HCT116 (cell line): ENCODE results near the gene TLX3. TPM values are rescaled to one million over a fixed set of nuclear protein-coding genes. Genes with fewer than 3 reads are reported as not detected.

Source experiments
- ATAC-seq: fragments of 200-7000 bp; cut with Tn5 transposase; 2 replicates; pipeline ENCODE4 v1.9.1; 2020; ENCODE audit warnings: mild to moderate bottlenecking, moderate library complexity
- BruUV-seq: library from RNA; stranded (reverse); fragments of 400-500 nt; replicated peaks from 2 replicates; lab custom pipeline; 2021; lab: Mats Ljungman, UMichigan
- CTCF ChIA-PET: fragments of 300-600 bp; sonication (Branson Sonifier 250); formaldehyde crosslinking; loops from one replicate; lab custom pipeline; 2021; ENCODE audit warnings: antibody characterized with exemption; lab: Charles Lee
- POLR2A ChIA-PET: fragments of 300-600, 350-600 bp; sonication (Branson Sonifier 250); formaldehyde crosslinking; loops from one replicate; lab custom pipeline; 2021; ENCODE audit warnings: antibody characterized with exemption; lab: Charles Lee
- RAD21 ChIA-PET, 2 experiments: fragments of 300-600 bp; sonication (Branson Sonifier 250); formaldehyde crosslinking; loops; one replicate each; lab custom pipeline; 2023; ENCODE audit warnings: low total read pairs in 2 of 2; ENCODE audit not compliant: uncharacterized antibody in 2 of 2, unreplicated experiment in 2 of 2, low non-redundant PET in 1 of 2; lab: Charles Lee
- DNase-seq: peaks from one replicate; pipeline ENCODE4 v3.0.0-alpha.2; 2010; ENCODE audit warnings: low read depth, low spot score
- H2AFZ ChIP-seq: fragments of 200-600 bp; shearing (Covaris generic), sonication (generic); 2 replicates; pipeline ENCODE4 v1.6.1; 2017; ENCODE audit warnings: low read depth, mixed run types, mixed read lengths, antibody characterized with exemption, low read length; ENCODE audit not compliant: poor library complexity, severe bottlenecking
- H3K27ac ChIP-seq: 2 replicates; pipeline ENCODE4 v1.5.1; 2012; ENCODE audit warnings: low read depth, low read length
- H3K27me3 ChIP-seq: fragments of 200-600 bp; sonication (generic); 2 replicates; pipeline ENCODE4 v1.6.1; 2016; ENCODE audit warnings: mixed run types, low read length, mixed read lengths; ENCODE audit not compliant: insufficient read depth
- H3K36me3 ChIP-seq, 2 experiments: fragments of 200-500 bp in 1 of 2; fragments of 200-600 bp in 1 of 2; sonication (Bioruptor generic) in 1 of 2; sonication (generic) in 1 of 2; 2 replicates each; pipeline versions ENCODE4 v1.5.1 to v1.6.1; 2014 to 2016; ENCODE audit warnings: low read length in 2 of 2, inconsistent platforms in 1 of 2, mixed read lengths in 1 of 2, mixed run types in 1 of 2; ENCODE audit not compliant: insufficient read depth in 2 of 2, control insufficient read depth in 1 of 2
- H3K4me1 ChIP-seq, 2 experiments: fragments of 200-600 bp in 1 of 2; sonication (generic) in 1 of 2; 2 replicates each; pipeline versions ENCODE4 v1.5.1 to v1.6.1; 2012 to 2017; ENCODE audit warnings: low read length in 2 of 2, inconsistent platforms in 1 of 2, mild to moderate bottlenecking in 1 of 2, mixed read lengths in 1 of 2, mixed run types in 1 of 2, moderate library complexity in 1 of 2; ENCODE audit not compliant: insufficient read depth in 2 of 2, control insufficient read depth in 1 of 2
- H3K4me2 ChIP-seq: fragments of 200-600 bp; sonication (generic); 2 replicates; pipeline ENCODE4 v1.6.1; 2017; ENCODE audit warnings: mixed run types, low read length, mixed read lengths
- H3K4me3 ChIP-seq, 2 experiments: fragments of 200-600 bp in 1 of 2; sonication (generic) in 1 of 2; replicated peaks in 1 of 2; 2 replicates each; pipeline ENCODE4 v1.5.1; 2011 to 2016; ENCODE audit warnings: low read length in 2 of 2, control low read depth in 1 of 2, low read depth in 1 of 2, mild to moderate bottlenecking in 1 of 2, mixed read lengths in 1 of 2, mixed run types in 1 of 2
- H3K79me2 ChIP-seq: fragments of 200-600 bp; sonication (generic); 2 replicates; pipeline ENCODE4 v1.6.1; 2017; ENCODE audit warnings: mild to moderate bottlenecking, mixed run types, low read length, moderate library complexity, mixed read lengths; ENCODE audit not compliant: insufficient read depth
- H3K9ac ChIP-seq: fragments of 200-600 bp; sonication (generic); 2 replicates; pipeline ENCODE4 v1.6.1; 2016; ENCODE audit warnings: low read length, mixed read lengths
- H3K9me2 ChIP-seq: fragments of 200-600 bp; sonication (generic), shearing (Covaris generic); 2 replicates; pipeline ENCODE4 v1.6.1; 2017; ENCODE audit warnings: mixed run types, mild to moderate bottlenecking, moderate library complexity; ENCODE audit not compliant: insufficient read depth
- H3K9me3 ChIP-seq, 2 experiments: fragments of 200-500 bp in 1 of 2; fragments of 200-600 bp in 1 of 2; sonication (Bioruptor generic) in 1 of 2; sonication (generic) in 1 of 2; 2 replicates each; pipeline ENCODE4 v1.6.1; 2014 to 2017; ENCODE audit warnings: low read length in 2 of 2, mixed read lengths in 2 of 2, inconsistent platforms in 1 of 2, low read depth in 1 of 2, mild to moderate bottlenecking in 1 of 2, mixed run types in 1 of 2, moderate library complexity in 1 of 2; ENCODE audit not compliant: control insufficient read depth in 1 of 2, insufficient read depth in 1 of 2
- H4K20me1 ChIP-seq: fragments of 200-600 bp; sonication (generic), shearing (Covaris generic); 2 replicates; pipeline ENCODE4 v1.6.1; 2017; ENCODE audit warnings: mixed run types, mild to moderate bottlenecking, moderate library complexity; ENCODE audit not compliant: insufficient read depth
- ATF3 ChIP-seq: IDR thresholded peaks from 2 replicates; pipeline ENCODE4 v1.6.1; 2012
- CBX3 ChIP-seq: IDR thresholded peaks from 2 replicates; pipeline ENCODE4 v1.6.1; 2012; ENCODE audit warnings: low read depth
- CEBPB ChIP-seq: IDR thresholded peaks from 2 replicates; pipeline ENCODE4 v1.6.1; 2012; ENCODE audit warnings: low read depth
- EZH2 ChIP-seq: fragments of 200-600 bp; sonication (generic); IDR thresholded peaks from 2 replicates; pipeline ENCODE4 v1.6.1; 2017; ENCODE audit warnings: antibody characterized with exemption, mixed run types
- EZH2phosphoT487 ChIP-seq: fragments of 200-600 bp; IDR thresholded peaks from 2 replicates; pipeline ENCODE4 v1.6.1; 2018; ENCODE audit warnings: antibody characterized with exemption, borderline replicate concordance
- FOSL1 ChIP-seq: IDR thresholded peaks from 2 replicates; pipeline ENCODE4 v1.6.1; 2012; ENCODE audit warnings: low read depth
- JUND ChIP-seq: IDR thresholded peaks from 2 replicates; pipeline ENCODE4 v1.6.1; 2012
- MAX ChIP-seq: IDR thresholded peaks from 2 replicates; pipeline ENCODE4 v1.6.1; 2012
- RAD21 ChIP-seq: IDR thresholded peaks from 2 replicates; pipeline ENCODE4 v1.6.1; 2012; ENCODE audit warnings: low read depth, mild to moderate bottlenecking
- SIN3A ChIP-seq: IDR thresholded peaks from 2 replicates; pipeline ENCODE4 v1.6.1; 2012; ENCODE audit warnings: low read depth
- SP1 ChIP-seq: IDR thresholded peaks from 2 replicates; pipeline ENCODE4 v1.6.1; 2012; ENCODE audit warnings: low read depth
- ZBTB33 ChIP-seq: IDR thresholded peaks from 2 replicates; pipeline ENCODE4 v1.6.1; 2011; ENCODE audit warnings: mild to moderate bottlenecking, low read length, moderate library complexity; ENCODE audit not compliant: insufficient replicate concordance; ENCODE audit errors: extremely low read depth
- ZFX ChIP-seq: fragments of 450-650 bp; IDR thresholded peaks from 2 replicates; pipeline ENCODE4 v1.6.1; 2017
- intact Hi-C: fragments of 100-400 bp; cut with micrococcal nuclease; formaldehyde crosslinking; loops from 2 replicates; pipeline ENCODE4 v1.10.0; 2022
- total RNA-seq: library from RNA; stranded (reverse); gene quantifications from one replicate; pipeline ENCODE4 v1.2.1, GENCODE V29; 2021; ENCODE audit not compliant: unreplicated experiment

TLX3 gene
- total RNA-seq, 1 experiment from 2014 or later: 4.6 TPM

- Histone ChIP-seq H3K9me3 (no peaks in the 10 kb centered on the region), H3K9ac (no peak overlapping the region), H3K9me2 (no peaks in the 10 kb centered on the region), H3K27me3 (no peaks in the 10 kb centered on the region)
- intact Hi-C loops: no loop called here
- CTCF ChIA-PET: no interaction called here
- no TSS peak for BruUV-seq
- ATAC-seq: no peak
- TF ChIP-seq JUND (no peak), CEBPB (no peak), CBX3 (no peak), ZFX (no peak), MAX (no peak), EZH2phosphoT487 (no peak), RAD21 (no peak), ATF3 (no peak), FOSL1 (no peak), SIN3A (no peak), ZBTB33 (no peak), EZH2 (no peak), SP1 (no peak)
- TF ChIP-seq, all 23 proteins: peak for 0
- Histone ChIP-seq H3K79me2 (no peaks in the 10 kb centered on the region), H3K27ac (no peak overlapping the region), H3K4me2 (no peak overlapping the region), H3K4me3 (no peak overlapping the region), H3K36me3 (no peaks in the 10 kb centered on the region), H2AFZ (no peak overlapping the region), H3K4me1 (peaks cover 8 to 11% of the 10 kb centered on the region in 2 experiments), H4K20me1 (no peaks in the 10 kb centered on the region)
- ChIA-PET POLR2A (no interaction called here), RAD21 (no interaction called here)
- DNase-seq: no peak
Observed at GRCh38 chr5:171300358-171300757, 8.7 kb upstream of the TLX3 start.
